GM19035 (cell line): ENCODE results near the gene EPM2A.
"Not testable (repeated sequence)": the region's sequence is repeated elsewhere in the genome, so short reads cannot be mapped to it uniquely, and the experiment has no call there.

Experiments used
- ATAC-seq: cut with Tn5 transposase; IDR thresholded peaks from one replicate; pipeline ENCODE4 v1.9.1; 2021; ENCODE audit not compliant: unreplicated experiment

Gene EPM2A

GRCh38 chr6:145731447-145731846 is 3.9 kb downstream of the EPM2A start:
- no peak for ATAC-seq

- no peak for ATAC-seq
Observed at GRCh38 chr6:145729887-145730286, 5.4 kb downstream of the EPM2A start.

- ATAC-seq = no peak
Observed at GRCh38 chr6:145728444-145729385, 6.6 kb downstream of the EPM2A start.

GRCh38 chr6:145727817-145728388 is 7.4 kb downstream of the EPM2A start:
- ATAC-seq = no peak

- no peak for ATAC-seq
Observed at GRCh38 chr6:145725570-145725969, 9.8 kb downstream of the EPM2A start.

- ATAC-seq = no peak
Observed at GRCh38 chr6:145723646-145724045, 11.7 kb downstream of the EPM2A start.

GRCh38 chr6:145722190-145722589 is 13.1 kb downstream of the EPM2A start:
- ATAC-seq = no peak

GRCh38 chr6:145721144-145721543 is 14.2 kb downstream of the EPM2A start:
- no peak for ATAC-seq

- no peak for ATAC-seq
Observed at GRCh38 chr6:145715426-145715825, 19.9 kb downstream of the EPM2A start.

- ATAC-seq = no peak
Observed at GRCh38 chr6:145714731-145715130, 20.6 kb downstream of the EPM2A start.

- ATAC-seq = no peak
Observed at GRCh38 chr6:145713773-145714172, 21.5 kb downstream of the EPM2A start.

- ATAC-seq = no peak
Observed at GRCh38 chr6:145711372-145711771, 23.9 kb downstream of the EPM2A start.

- ATAC-seq = no peak
Observed at GRCh38 chr6:145707397-145707796, 27.9 kb downstream of the EPM2A start.

- ATAC-seq = no peak
Observed at GRCh38 chr6:145705561-145705960, 29.8 kb downstream of the EPM2A start.

- no peak for ATAC-seq
Observed at GRCh38 chr6:145704143-145704781, 31.1 kb downstream of the EPM2A start.

GRCh38 chr6:145699462-145699861 is 35.9 kb downstream of the EPM2A start:
- no peak for ATAC-seq

- not testable (repeated sequence) for ATAC-seq
Observed at GRCh38 chr6:145697401-145697800, 37.9 kb downstream of the EPM2A start.

- ATAC-seq = no peak
Observed at GRCh38 chr6:145694083-145694737, 41.1 kb downstream of the EPM2A start.

- no peak for ATAC-seq
Observed at GRCh38 chr6:145690969-145691368, 44.4 kb downstream of the EPM2A start.

GRCh38 chr6:145689529-145689928 is 45.8 kb downstream of the EPM2A start:
- no peak for ATAC-seq

- no peak for ATAC-seq
Observed at GRCh38 chr6:145688493-145688905, 46.8 kb downstream of the EPM2A start.
